OCI-LY1 (cell line): ENCODE results near the gene RNF187.

Experiments
- H2AFZ ChIP-seq: fragments of 200-600 bp; sonication (generic), shearing (Covaris generic); 2 replicates; pipeline ENCODE4 v1.6.0; 2014; ENCODE audit warnings: antibody characterized with exemption, mild to moderate bottlenecking, low read length
- H3F3A ChIP-seq: fragments of 200-600 bp; sonication (generic), shearing (Covaris generic); 2 replicates; pipeline ENCODE4 v1.6.0; 2014; ENCODE audit warnings: mild to moderate bottlenecking, antibody characterized with exemption, low read length, moderate library complexity; ENCODE audit not compliant: insufficient read depth
- H3K27ac ChIP-seq: fragments of 200-600 bp; sonication (generic); 2 replicates; pipeline ENCODE4 v1.5.1; 2014; ENCODE audit warnings: low read length, mixed run types, mild to moderate bottlenecking, low read depth; ENCODE audit not compliant: poor library complexity, severe bottlenecking
- H3K27me3 ChIP-seq: fragments of 200-600 bp; sonication (generic); 2 replicates; pipeline ENCODE4 v1.6.0; 2014; ENCODE audit warnings: antibody characterized with exemption, mild to moderate bottlenecking, low read length, moderate library complexity; ENCODE audit not compliant: insufficient read depth
- H3K36me3 ChIP-seq: fragments of 200-600 bp; sonication (generic); 2 replicates; pipeline ENCODE4 v1.6.1; 2014; ENCODE audit warnings: mild to moderate bottlenecking, antibody characterized with exemption, low read length, moderate library complexity, mixed read lengths; ENCODE audit not compliant: insufficient read depth
- H3K4me1 ChIP-seq: fragments of 200-600 bp; sonication (generic); 2 replicates; pipeline ENCODE4 v1.5.1; 2014; ENCODE audit warnings: mild to moderate bottlenecking, low read length, moderate library complexity; ENCODE audit not compliant: insufficient read depth, severe bottlenecking
- H3K4me2 ChIP-seq: fragments of 200-600 bp; sonication (generic), shearing (Covaris generic); 2 replicates; pipeline ENCODE4 v1.6.1; 2014; ENCODE audit warnings: low read length
- H3K4me3 ChIP-seq: fragments of 200-600 bp; sonication (generic); 2 replicates; pipeline ENCODE4 v1.5.1; 2014; ENCODE audit warnings: low read length, low read depth, mild to moderate bottlenecking, mixed read lengths; ENCODE audit not compliant: poor library complexity, severe bottlenecking
- H3K79me2 ChIP-seq: fragments of 200-600 bp; shearing (Covaris generic); 2 replicates; pipeline ENCODE4 v1.6.1; 2016; ENCODE audit warnings: mixed run types, low read length, mixed read lengths; ENCODE audit not compliant: insufficient read depth
- H3K9ac ChIP-seq: fragments of 200-600 bp; sonication (generic), shearing (Covaris generic); 2 replicates; pipeline ENCODE4 v1.6.1; 2014; ENCODE audit warnings: mild to moderate bottlenecking, low read length, mixed read lengths
- H3K9me2 ChIP-seq: fragments of 200-600 bp; sonication (generic), shearing (Covaris generic); 2 replicates; pipeline ENCODE4 v1.6.1; 2014; ENCODE audit warnings: low read depth, mild to moderate bottlenecking, low read length, mixed read lengths
- H3K9me3 ChIP-seq: fragments of 200-600 bp; shearing (Covaris generic); 2 replicates; pipeline ENCODE4 v1.6.1; 2014; ENCODE audit warnings: low read length, mixed read lengths
- H4K20me1 ChIP-seq: fragments of 200-600 bp; sonication (generic), shearing (Covaris generic); 2 replicates; pipeline ENCODE4 v1.6.0; 2016; ENCODE audit warnings: mild to moderate bottlenecking, low read length; ENCODE audit not compliant: insufficient read depth
- EZH2 ChIP-seq: fragments of 200-600 bp; sonication (generic), shearing (Covaris generic); IDR thresholded peaks from 2 replicates; pipeline ENCODE4 v1.8.0; 2017; ENCODE audit warnings: borderline replicate concordance, mixed run types, mild to moderate bottlenecking, antibody characterized with exemption, low read length, moderate library complexity, mixed read lengths
- TF ChIP-seq, protein P1 (sequence below): fragments of 200-600 bp; sonication (generic), shearing (Covaris generic); IDR thresholded peaks from 2 replicates; pipeline ENCODE4 v1.5.1; 2017; ENCODE audit warnings: mild to moderate bottlenecking, antibody characterized with exemption, low read length, moderate library complexity, mixed read lengths

Gene RNF187

DNA sequence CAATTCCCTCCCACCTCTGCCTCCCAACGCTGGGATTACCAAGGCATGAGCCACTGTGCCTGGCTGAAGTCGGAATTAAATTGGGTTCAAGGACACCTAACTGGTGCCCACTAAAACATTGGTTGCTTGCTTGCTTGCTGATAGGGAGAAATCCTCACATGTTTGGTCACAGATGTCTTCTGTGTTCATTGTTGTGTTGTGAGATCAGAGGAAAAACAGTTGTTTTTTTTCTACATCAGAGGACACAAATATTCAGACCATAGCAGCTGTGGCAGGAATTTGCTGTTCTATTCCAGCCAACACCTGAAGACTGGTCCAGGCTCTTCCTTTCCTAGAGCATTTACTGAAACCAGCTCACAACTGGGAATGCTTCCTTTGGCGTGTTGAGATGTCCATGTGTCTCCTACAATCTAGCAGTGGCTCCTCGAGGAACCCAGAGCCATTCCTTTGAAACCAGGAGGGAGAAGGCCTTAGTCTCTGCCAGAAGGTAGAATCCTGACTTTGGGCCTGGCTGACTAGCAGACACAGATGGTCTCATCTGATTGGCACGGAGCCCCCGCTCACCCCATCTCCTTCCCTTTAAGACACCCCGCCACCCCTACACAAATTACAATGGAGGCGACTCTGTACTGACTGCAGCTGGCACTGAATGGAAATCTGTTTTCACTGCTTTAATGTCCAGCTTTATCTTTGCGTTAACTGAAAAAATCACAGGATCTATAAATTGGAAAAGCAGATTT is 46.3 kb upstream of the RNF187 start:
- Histone ChIP-seq H3K4me1 (no peaks in the 10 kb centered on the region), H3K4me2 (no peak overlapping the region), H3K36me3 (no peaks in the 10 kb centered on the region), H3K27me3 (no peaks in the 10 kb centered on the region), H3K9ac (no peak overlapping the region), H3K9me3 (no peaks in the 10 kb centered on the region), H3F3A (no peaks in the 10 kb centered on the region), H3K79me2 (no peaks in the 10 kb centered on the region), H3K9me2 (no peaks in the 10 kb centered on the region), H3K27ac (no peak overlapping the region), H3K4me3 (no peak overlapping the region), H4K20me1 (no peaks in the 10 kb centered on the region), H2AFZ (no peak overlapping the region)
- TF ChIP-seq EZH2, result no peak
- TF ChIP-seq, protein P1, sequence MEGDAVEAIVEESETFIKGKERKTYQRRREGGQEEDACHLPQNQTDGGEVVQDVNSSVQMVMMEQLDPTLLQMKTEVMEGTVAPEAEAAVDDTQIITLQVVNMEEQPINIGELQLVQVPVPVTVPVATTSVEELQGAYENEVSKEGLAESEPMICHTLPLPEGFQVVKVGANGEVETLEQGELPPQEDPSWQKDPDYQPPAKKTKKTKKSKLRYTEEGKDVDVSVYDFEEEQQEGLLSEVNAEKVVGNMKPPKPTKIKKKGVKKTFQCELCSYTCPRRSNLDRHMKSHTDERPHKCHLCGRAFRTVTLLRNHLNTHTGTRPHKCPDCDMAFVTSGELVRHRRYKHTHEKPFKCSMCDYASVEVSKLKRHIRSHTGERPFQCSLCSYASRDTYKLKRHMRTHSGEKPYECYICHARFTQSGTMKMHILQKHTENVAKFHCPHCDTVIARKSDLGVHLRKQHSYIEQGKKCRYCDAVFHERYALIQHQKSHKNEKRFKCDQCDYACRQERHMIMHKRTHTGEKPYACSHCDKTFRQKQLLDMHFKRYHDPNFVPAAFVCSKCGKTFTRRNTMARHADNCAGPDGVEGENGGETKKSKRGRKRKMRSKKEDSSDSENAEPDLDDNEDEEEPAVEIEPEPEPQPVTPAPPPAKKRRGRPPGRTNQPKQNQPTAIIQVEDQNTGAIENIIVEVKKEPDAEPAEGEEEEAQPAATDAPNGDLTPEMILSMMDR, result no peak

DNA sequence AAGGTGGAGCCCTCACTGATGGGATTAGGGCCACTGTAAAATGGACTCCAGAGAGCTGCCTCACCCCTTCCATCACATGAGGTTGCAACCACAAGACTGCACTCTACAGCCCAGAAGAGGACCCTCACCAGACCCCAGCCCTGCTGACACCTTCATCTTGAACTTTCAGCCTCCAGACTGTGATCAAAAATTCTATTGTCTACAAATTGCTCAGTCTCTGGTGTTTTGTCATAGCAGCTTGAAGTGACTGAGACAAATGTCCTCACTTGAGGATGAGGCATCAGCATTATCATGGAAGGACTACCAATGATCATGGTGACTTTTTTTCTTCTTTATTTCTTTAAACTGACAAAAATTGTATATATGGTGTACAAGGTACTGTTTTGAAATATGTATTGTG is 43.8 kb upstream of the RNF187 start:
- H4K20me1 ChIP-seq, result no peaks in the 10 kb centered on the region
- no peak overlapping the region for H3K27ac ChIP-seq
- no peaks in the 10 kb centered on the region for H3K4me1 ChIP-seq
- no peaks in the 10 kb centered on the region for H3K9me2 ChIP-seq
- no peaks in the 10 kb centered on the region for H3K36me3 ChIP-seq
- no peaks in the 10 kb centered on the region for H3F3A ChIP-seq
- TF ChIP-seq, protein P1, result no peak
- no peak for TF ChIP-seq EZH2
- no peaks in the 10 kb centered on the region for H3K27me3 ChIP-seq
- H3K79me2 ChIP-seq, result no peaks in the 10 kb centered on the region
- no peak overlapping the region for H2AFZ ChIP-seq
- H3K9me3 ChIP-seq, result no peaks in the 10 kb centered on the region
- H3K4me3 ChIP-seq, result no peak overlapping the region
- no peak overlapping the region for H3K9ac ChIP-seq
- no peak overlapping the region for H3K4me2 ChIP-seq

DNA sequence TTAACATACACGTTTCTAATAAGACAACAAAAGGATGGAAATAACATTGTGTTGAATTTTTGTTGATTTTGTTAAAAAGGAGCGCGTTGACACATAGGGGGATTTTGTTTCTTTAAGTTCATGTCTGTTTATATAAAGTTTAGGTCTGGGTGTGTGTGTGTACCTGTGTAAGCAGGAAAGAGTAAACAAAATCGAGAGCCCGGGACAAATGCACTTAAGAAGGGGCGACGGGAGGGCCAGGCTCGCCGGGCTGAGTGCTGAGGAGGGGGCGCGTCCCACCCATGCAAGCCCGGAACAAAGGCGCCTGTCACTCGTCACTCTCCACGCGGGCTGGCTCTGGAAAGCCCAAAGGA is 41.7 kb upstream of the RNF187 start:
- Histone ChIP-seq H2AFZ (no peak overlapping the region), H3K4me1 (no peaks in the 10 kb centered on the region), H3K27ac (no peak overlapping the region), H3K9ac (no peak overlapping the region), H4K20me1 (no peaks in the 10 kb centered on the region), H3K79me2 (no peaks in the 10 kb centered on the region), H3K4me3 (no peak overlapping the region), H3K9me2 (no peaks in the 10 kb centered on the region), H3K4me2 (peak overlapping the region; percentile 3; the same call in 1 of the 2 replicates), H3F3A (no peaks in the 10 kb centered on the region), H3K36me3 (no peaks in the 10 kb centered on the region), H3K27me3 (no peaks in the 10 kb centered on the region), H3K9me3 (no peaks in the 10 kb centered on the region)
- TF ChIP-seq EZH2, result no peak
- TF ChIP-seq, protein P1, result no peak
